ENCODE results near the gene PLEKHA6.

Gene PLEKHA6

DNA sequence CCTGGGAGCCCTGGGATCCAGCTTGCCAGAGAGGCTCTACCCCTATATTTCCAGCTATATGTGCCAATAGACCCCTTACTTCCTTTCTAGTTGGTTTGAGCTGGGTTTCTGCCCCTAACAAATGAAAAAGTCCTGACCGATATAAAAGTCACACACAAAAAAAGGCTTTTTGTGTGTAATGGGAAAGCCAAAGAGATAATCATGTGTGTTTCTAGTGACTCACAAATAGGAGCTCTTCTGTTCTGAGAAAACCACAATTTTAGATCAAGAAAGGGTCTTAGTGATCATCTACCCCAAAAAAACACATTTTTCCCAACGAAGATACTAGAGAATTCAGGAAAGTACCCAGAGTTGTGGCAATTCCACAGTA is 23.0 kb upstream of the PLEKHA6 start:
- no peak for DNase-seq

- DNase-seq: no peak
These were observed 20.6 kb upstream of the PLEKHA6 start for GRCh38 chr1:204380293-204380831.

- no peak for DNase-seq
These were observed 18.3 kb upstream of the PLEKHA6 start for GRCh38 chr1:204377800-204378668.

- no peak for DNase-seq
These were observed 17.4 kb upstream of the PLEKHA6 start for GRCh38 chr1:204376919-204377799.

DNA sequence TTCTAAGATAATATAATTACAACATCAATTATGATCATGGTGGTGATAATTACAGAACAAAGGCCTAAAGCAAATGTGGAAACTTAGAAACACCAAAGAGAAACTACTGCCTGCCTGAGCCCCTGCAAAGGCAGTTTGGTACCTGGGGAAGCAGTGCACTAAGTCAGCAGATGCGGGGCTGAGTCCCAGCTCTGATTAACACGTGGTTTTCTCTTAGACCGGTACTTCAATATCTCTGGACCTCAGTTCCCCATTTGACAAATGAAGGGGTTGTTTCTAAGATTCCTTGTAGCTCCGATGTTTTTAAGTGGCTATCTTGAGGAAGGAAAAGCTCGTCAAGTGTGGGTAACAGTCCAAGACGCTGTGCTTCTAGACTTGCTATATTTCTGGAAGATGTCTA is 16.7 kb upstream of the PLEKHA6 start:
- no peak for DNase-seq

DNA sequence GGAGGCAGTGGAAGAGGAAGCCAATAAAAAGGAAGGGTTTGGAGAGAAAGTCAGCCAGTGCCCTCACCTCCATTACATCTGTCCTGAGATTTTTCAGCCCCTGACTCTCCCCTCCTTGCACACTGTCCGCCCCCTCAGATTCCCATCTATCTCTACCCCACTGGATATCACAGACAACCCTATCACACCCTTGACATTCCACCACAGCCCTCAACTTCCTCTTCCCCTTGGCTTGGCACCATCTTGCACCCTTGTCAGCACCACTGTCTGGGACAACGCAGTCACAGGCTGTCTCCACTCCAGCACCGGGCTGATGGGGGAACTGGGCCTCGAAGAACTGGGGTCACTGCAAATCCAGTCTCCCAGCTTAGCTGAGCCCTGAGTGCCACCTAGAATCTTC is 14.2 kb upstream of the PLEKHA6 start:
- DNase-seq: no peak

GRCh38 chr1:204370176-204370575 is 10.4 kb upstream of the PLEKHA6 start:
- no peak for DNase-seq

GRCh38 chr1:204368996-204369726 is 9.4 kb upstream of the PLEKHA6 start:
- DNase-seq: no peak

DNA sequence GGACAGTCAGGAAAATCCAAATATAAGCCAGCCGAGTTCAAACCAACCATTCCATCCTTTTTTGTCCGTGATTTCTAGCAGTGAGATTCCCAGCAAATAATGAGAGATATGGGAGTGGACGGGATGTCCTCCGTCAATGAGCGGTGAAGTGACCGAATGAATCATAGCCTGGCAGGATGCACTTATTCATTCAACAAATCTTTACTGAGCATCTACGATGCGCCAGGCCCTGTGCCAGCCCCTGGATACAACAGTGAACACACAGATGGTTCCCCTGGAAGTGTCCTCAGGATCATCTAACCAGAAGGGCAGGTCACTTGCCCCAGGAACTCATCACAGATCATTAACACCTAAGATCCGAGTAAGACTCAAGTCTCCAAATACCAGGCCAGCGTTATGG is 8.2 kb upstream of the PLEKHA6 start:
- no peak for DNase-seq

GRCh38 chr1:204367193-204367858 is 7.6 kb upstream of the PLEKHA6 start:
- no peak for DNase-seq

DNA sequence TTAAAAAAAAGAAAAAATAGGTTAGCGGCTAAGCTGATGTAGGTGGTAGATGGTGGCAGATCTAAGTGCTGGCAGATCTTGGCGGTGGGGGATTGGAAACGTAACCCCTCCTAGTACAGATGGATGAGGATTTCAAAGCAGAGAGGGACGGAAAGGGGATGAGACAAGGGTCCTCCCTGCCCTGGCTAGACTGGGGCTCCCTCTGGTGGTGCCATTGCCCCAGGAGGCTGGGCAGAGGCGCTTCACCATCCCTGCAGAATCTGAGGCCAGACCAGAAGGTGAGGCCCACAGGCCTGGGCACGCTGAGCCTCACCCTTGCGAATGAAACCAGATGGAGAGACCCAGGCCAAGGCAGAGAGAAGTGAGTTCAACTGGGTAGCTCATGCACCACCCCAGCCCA is 7.0 kb upstream of the PLEKHA6 start:
- no peak for DNase-seq

- DNase-seq: peak; percentile 20
These were observed 3.8 kb upstream of the PLEKHA6 start for GRCh38 chr1:204363335-204364114.

DNA sequence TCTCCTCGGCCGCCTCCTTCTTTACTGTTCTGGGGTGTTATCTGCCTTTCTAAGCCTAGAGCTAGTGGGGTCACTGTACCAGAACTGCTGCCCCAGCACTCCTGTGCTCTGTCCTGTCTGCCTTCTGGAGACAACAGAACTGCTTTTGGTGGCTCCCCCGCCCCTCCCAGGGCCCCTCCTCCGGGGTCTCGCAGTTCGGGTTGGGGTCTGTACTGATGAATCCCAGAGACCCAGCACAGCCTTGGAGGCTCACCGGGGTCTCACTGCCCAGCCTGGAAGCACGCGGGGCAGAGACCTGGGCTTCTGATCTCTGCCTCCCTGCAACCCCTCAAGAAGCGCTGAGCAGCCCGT is 3.2 kb upstream of the PLEKHA6 start:
- DNase-seq: no peak

GRCh38 chr1:204361781-204362180 is 2.1 kb upstream of the PLEKHA6 start:
- no peak for DNase-seq

GRCh38 chr1:204361341-204361771 is 1.6 kb upstream of the PLEKHA6 start:
- no peak for DNase-seq

GRCh38 chr1:204360314-204360713 is 585 bp upstream of the PLEKHA6 start:
- no peak for DNase-seq

GRCh38 chr1:204359131-204359473 is 627 bp downstream of the PLEKHA6 start:
- DNase-seq: no peak

DNA sequence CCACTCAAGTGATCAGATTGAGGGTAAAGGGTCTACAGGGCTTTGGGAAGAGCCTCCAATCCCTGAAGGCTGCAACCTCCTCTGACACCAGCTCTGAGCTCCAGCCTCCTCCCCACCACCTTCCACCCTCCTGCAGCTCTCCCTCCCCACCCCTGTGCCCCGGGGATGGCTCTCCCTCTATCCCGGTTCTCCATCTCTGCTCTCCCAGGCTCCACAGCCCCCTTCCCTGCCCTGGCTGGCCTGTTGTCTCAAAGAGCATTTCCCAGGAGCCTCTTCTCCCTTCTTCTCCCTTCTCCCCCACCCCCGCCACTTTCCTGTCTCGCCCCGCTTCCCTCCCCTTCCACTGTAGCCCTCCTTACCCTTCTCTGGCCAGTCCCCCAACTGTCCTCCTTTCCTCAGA is 1.1 kb downstream of the PLEKHA6 start:
- no peak for DNase-seq

DNA sequence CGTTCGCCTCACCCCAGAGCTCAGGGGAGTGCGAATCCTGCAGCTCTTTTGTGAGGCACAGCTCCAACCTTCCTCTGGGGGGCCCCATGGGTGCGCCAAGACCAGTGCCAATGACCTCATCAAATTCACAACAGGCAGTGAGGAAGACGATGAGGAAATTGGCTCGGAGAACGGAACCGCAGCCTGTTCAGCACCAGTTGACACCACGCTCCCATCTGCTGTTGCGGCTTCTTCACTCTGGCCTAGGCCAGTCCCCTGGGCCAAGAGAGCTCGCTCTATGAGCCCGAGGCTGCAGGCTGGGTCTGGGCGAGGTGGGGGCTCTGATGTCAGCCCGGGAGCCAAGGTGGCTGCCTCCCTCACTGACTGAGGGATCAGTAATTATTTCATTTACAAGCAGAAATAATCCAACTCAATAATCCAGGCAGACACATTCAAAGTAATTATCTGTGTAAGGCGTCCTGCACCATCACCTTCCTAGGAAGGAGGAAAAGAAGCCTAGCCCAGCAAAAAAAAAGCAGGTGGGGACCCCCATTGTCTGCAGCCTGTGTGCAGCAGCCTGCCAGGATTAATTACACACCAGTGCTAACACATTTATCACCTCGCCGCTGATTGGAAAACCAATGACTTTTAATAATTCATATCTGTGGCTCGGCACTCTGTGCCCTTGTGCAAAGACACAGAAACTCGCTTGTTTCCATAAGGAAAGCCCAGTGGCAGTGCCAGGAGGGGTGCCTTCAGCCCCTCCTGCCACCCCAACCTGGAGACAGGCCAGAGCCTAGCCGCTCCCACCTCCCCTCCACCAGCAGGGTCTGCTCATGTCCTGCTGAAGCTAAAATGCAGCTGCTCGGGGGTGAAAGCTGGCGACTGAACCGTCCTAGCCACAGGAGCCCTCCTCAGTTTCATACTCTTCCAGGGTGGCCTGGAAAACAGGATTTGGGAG is 1.9 kb downstream of the PLEKHA6 start:
- DNase-seq: no peak

DNA sequence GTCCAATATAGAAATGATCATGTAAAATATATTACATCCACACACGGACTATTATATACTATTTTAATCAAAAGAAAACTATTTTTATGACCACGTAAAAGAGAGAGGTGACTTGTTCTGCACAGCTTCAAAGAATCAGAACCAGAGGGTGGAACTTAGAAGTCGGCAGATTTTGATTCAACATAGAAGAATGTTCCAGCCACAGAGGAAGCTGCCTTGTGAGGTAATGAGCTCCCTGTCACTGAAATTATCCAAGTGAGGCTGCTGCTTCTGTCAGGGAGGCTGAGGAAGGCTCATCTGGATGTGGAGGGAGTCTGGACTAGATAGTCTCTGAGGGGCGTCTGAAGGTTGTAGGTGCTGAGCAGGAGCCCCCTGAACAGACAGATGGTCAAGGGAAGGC is 2.7 kb downstream of the PLEKHA6 start:
- no peak for DNase-seq

- no peak for DNase-seq
These were observed 3.8 kb downstream of the PLEKHA6 start for GRCh38 chr1:204355913-204356312.
